Tibial nerve (tissue), 4 donors: ENCODE measurements around the gene JPT2. TPM values are rescaled to one million over a fixed set of nuclear protein-coding genes. Genes with fewer than 3 reads are reported as not detected.

Source experiments
- DNase-seq, 2 donors: peaks; one replicate each; pipeline ENCODE4 v3.0.0-alpha.2; 2019; ENCODE audit warnings: low spot score in 2 of 2
- H3K27ac ChIP-seq, 4 donors: fragments of 200-600 bp; sonication (generic) in 3 of 4; one replicate each; pipeline ENCODE4 v1.5.1; 2017 to 2019; ENCODE audit warnings: mild to moderate bottlenecking in 1 of 4
- H3K27me3 ChIP-seq, 2 donors: fragments of 200-600 bp; sonication (generic) in 1 of 2; one replicate each; pipeline versions ENCODE4 v1.5.1 to v1.6.0; 2017 to 2019
- H3K36me3 ChIP-seq, 3 donors: fragments of 200-600 bp; sonication (generic); one replicate each; pipeline ENCODE4 v1.5.1; 2018 to 2019
- H3K4me1 ChIP-seq, 4 donors: fragments of 200-600 bp; sonication (generic) in 3 of 4; one replicate each; pipeline ENCODE4 v1.5.1; 2017 to 2019
- H3K4me3 ChIP-seq, 4 donors: fragments of 200-600 bp; sonication (generic) in 3 of 4; one replicate each; pipeline ENCODE4 v1.5.1; 2017 to 2019; ENCODE audit warnings: mild to moderate bottlenecking in 1 of 4, moderate library complexity in 1 of 4
- H3K9me3 ChIP-seq, 4 donors: fragments of 200-600 bp; sonication (generic) in 3 of 4; one replicate each; pipeline ENCODE4 v1.5.1; 2017 to 2019
- EP300 ChIP-seq, 2 donors: sonication (generic); formaldehyde crosslinking; IDR thresholded peaks; one replicate each; pipeline ENCODE4 v1.6.1; 2017; ENCODE audit warnings: antibody characterized with exemption in 2 of 2, mild to moderate bottlenecking in 1 of 2
- POLR2A ChIP-seq, 2 donors: fragments of 450-650 bp; IDR thresholded peaks; one replicate each; pipeline ENCODE4 v1.6.1; 2017; ENCODE audit warnings: antibody characterized with exemption in 2 of 2, mild to moderate bottlenecking in 2 of 2, moderate library complexity in 2 of 2
- WGBS, 2 donors: methylation state at CpG; one replicate each; pipeline ENCODE4 v1.1.5; 2018; 5-methylcytosine and 5-hydroxymethylcytosine counted together
- total RNA-seq, 4 donors: library from RNA; depleted of rRNA; stranded (reverse); fragments of >200 nt; gene quantifications; one replicate each; pipeline ENCODE4 v1.1.0, GENCODE V29; 2016
- TF ChIP-seq, protein P1 (sequence below), 5 experiments: fragments of 200-600 bp in 3 of 5; fragments of 450-650 bp in 2 of 5; sonication (generic) in 3 of 5; IDR thresholded peaks; one replicate each; pipeline ENCODE4 v1.5.1; 2016 to 2019; ENCODE audit warnings: antibody characterized with exemption in 5 of 5, mild to moderate bottlenecking in 3 of 5, moderate library complexity in 2 of 5

Gene JPT2
- total RNA-seq, 4 donors from 2014 or later = 15.0 to 28.9 (median 16.1) TPM

DNA sequence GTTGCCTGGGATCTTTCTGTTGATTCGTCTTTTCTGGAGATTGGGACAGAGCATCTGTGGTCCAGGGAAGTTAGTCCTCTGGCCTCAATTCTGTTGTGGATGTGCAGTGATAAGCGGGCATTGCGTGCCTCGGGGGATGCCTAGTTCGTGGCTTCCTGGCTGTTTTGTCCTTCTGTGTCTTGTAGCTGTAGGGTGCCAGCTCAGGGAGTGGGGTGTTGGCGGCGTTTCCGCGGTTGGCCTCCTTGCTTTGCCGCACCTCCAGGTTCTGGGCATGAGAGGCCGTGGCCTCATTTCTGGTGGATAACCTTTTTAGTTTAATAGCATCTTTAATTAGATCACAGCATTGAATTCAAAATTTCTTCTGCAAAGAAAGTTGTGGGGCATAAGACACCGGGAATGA, 1.4 kb upstream of the JPT2 start:
- TF ChIP-seq EP300 (IDR thresholded peaks at IDR 0.05) = no peak
- no peak for TF ChIP-seq POLR2A (IDR thresholded peaks at IDR 0.05)
- TF ChIP-seq, protein P1, sequence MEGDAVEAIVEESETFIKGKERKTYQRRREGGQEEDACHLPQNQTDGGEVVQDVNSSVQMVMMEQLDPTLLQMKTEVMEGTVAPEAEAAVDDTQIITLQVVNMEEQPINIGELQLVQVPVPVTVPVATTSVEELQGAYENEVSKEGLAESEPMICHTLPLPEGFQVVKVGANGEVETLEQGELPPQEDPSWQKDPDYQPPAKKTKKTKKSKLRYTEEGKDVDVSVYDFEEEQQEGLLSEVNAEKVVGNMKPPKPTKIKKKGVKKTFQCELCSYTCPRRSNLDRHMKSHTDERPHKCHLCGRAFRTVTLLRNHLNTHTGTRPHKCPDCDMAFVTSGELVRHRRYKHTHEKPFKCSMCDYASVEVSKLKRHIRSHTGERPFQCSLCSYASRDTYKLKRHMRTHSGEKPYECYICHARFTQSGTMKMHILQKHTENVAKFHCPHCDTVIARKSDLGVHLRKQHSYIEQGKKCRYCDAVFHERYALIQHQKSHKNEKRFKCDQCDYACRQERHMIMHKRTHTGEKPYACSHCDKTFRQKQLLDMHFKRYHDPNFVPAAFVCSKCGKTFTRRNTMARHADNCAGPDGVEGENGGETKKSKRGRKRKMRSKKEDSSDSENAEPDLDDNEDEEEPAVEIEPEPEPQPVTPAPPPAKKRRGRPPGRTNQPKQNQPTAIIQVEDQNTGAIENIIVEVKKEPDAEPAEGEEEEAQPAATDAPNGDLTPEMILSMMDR (IDR thresholded peaks at IDR 0.05) = no peak
- Histone ChIP-seq H3K9me3 (no peaks in the 10 kb centered on the region), H3K4me1 (peaks cover 0 to 19% (median 2%) of the 10 kb centered on the region in 4 donors), H3K36me3 (peaks cover 0 to 44% (median 13%) of the 10 kb centered on the region in 3 donors), H3K27me3 (no peaks in the 10 kb centered on the region), H3K4me3 (no peak overlapping the region), H3K27ac (no peak overlapping the region)
- WGBS, 2 donors = 89 to 92% methylated on average over 12 of the region's 12 CpGs
- DNase-seq = no peak

DNA sequence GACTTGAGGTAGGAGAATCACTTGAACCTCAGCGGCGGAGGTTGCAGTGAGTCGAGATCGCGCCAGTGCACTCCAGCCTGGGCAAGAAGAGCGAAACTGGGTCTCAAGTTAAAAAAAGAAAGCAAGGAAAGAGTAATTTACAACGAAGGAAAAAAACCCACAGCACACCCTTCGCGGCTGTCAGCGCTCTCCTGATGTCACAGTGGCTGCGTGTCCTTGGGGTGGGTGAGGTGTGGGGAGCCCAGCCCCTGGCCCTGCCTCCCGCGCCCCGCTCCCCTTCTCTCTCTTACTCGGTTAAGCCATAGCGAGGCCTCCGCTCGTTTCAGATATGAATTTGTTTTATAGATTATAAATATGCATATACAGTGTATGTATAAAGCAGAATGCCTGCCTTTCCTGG, 740 bp upstream of the JPT2 start:
- peak overlapping the region in 1 of 4 donors; percentile 75 for H3K27ac ChIP-seq
- WGBS, 2 donors = 88 to 89% methylated on average over 18 of the region's 18 CpGs
- peaks cover 0 to 19% (median 2%) of the 10 kb centered on the region in 4 donors for H3K4me1 ChIP-seq
- H3K9me3 ChIP-seq = no peaks in the 10 kb centered on the region
- H3K4me3 ChIP-seq = peak overlapping the region in 2 of 4 donors; percentile 65 to 87
- DNase-seq = no peak
- H3K27me3 ChIP-seq = no peaks in the 10 kb centered on the region
- TF ChIP-seq, protein P1 (IDR thresholded peaks at IDR 0.05) = no peak
- TF ChIP-seq EP300 (IDR thresholded peaks at IDR 0.05) = no peak
- TF ChIP-seq POLR2A (IDR thresholded peaks at IDR 0.05) = no peak
- peaks cover 0 to 37% (median 9%) of the 10 kb centered on the region in 3 donors for H3K36me3 ChIP-seq

DNA sequence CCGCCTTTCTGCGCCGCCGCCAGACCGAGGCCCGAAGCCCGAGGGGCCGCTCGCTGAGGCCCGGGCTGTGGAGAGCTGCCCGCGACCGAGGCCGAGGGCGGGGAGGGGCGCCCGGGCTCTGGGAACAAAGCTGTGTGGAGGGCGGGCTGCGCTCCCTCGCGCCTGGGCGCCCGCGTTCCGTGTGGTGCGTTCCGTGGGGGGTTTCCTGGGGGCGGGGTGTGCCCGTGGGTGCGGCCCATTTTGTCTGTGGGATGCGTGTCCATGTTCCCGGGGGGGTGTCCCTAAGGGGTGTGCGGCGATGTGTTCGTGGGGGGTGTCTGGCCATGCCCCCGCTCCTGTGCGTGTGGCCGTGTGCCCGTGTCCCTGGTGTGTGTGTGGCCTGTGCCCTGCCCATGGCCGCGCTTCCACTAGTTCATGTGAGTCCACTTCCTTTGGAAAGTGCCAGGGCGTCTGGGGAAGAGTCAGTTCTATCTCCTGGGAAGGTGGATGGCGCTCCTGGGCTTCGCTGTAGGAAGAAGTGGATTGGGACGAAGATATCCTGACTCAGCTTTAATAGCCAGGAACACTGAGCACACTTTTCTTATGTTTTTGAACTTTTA, 520 bp downstream of the JPT2 start:
- peak overlapping the region; percentile 64 to 87 (median 76) for H3K4me3 ChIP-seq
- no peak for TF ChIP-seq POLR2A (IDR thresholded peaks at IDR 0.05)
- TF ChIP-seq, protein P1 (IDR thresholded peaks at IDR 0.05) = no peak
- TF ChIP-seq EP300 (IDR thresholded peaks at IDR 0.05) = no peak
- DNase-seq = peak; percentile 16 to 20
- 4 to 17% methylated on average over 5 to 13 of the region's 45 CpGs for WGBS, 2 donors
- H3K27me3 ChIP-seq = no peaks in the 10 kb centered on the region
- H3K4me1 ChIP-seq = peaks cover 0 to 19% (median 2%) of the 10 kb centered on the region in 4 donors
- H3K36me3 ChIP-seq = peaks cover 0 to 31% (median 9%) of the 10 kb centered on the region in 3 donors
- no peaks in the 10 kb centered on the region for H3K9me3 ChIP-seq
- H3K27ac ChIP-seq = peak overlapping the region in 3 of 4 donors; percentile 18 to 78 (median 75)

- 94 to 95% methylated on average over 14 of the region's 14 CpGs for WGBS, 2 donors
- H3K27ac ChIP-seq = no peak overlapping the region
- no peaks in the 10 kb centered on the region for H3K9me3 ChIP-seq
These were observed 2.3 kb downstream of the JPT2 start for GRCh38 chr16:1680361-1680760.

GRCh38 chr16:1681032-1681431, 3.0 kb downstream of the JPT2 start:
- H3K27ac ChIP-seq = no peak overlapping the region
- H3K9me3 ChIP-seq = no peaks in the 10 kb centered on the region

More at GRCh38 chr16:1680361-1680760, 2.3 kb downstream of the JPT2 start:
- Histone ChIP-seq H3K4me1 (peaks cover 0 to 19% (median 2%) of the 10 kb centered on the region in 4 donors), H3K36me3 (peaks cover 0 to 28% (median 2%) of the 10 kb centered on the region in 3 donors), H3K27me3 (no peaks in the 10 kb centered on the region), H3K4me3 (no peak overlapping the region)
- no peak for DNase-seq
- TF ChIP-seq, protein P1 (IDR thresholded peaks at IDR 0.05) = no peak
- TF ChIP-seq POLR2A (IDR thresholded peaks at IDR 0.05) (no peak), EP300 (IDR thresholded peaks at IDR 0.05) (no peak)

More at GRCh38 chr16:1681032-1681431, 3.0 kb downstream of the JPT2 start:
- TF ChIP-seq, protein P1 (IDR thresholded peaks at IDR 0.05) = no peak
- TF ChIP-seq EP300 (IDR thresholded peaks at IDR 0.05) (no peak), POLR2A (IDR thresholded peaks at IDR 0.05) (no peak)
- Histone ChIP-seq H3K4me1 (peaks cover 0 to 19% (median 2%) of the 10 kb centered on the region in 4 donors), H3K27me3 (no peaks in the 10 kb centered on the region), H3K4me3 (no peak overlapping the region), H3K36me3 (peaks cover 0 to 28% (median 0%) of the 10 kb centered on the region in 3 donors)
- no peak for DNase-seq
- WGBS, 2 donors = 73 to 76% methylated on average over 10 of the region's 10 CpGs
